ENCODE data around the gene SIRPG.

- TF ChIP-seq CTCF (IDR thresholded peaks at IDR 0.05) (no peak), POLR2A (IDR thresholded peaks at IDR 0.05) (no peak)
These were observed 4.6 kb downstream of the SIRPG start for GRCh38 chr20:1652960-1653359.

All from heart left ventricle (tissue), 13 donors.